Measurements from ENCODE around the gene IGFBP4. TPM values are rescaled to one million over a fixed set of nuclear protein-coding genes. Genes with fewer than 3 reads are reported as not detected.
A peak's percentile ranks its signal among the peaks of the same experiment; 100 is the strongest.

Gene IGFBP4
- total RNA-seq, 2 experiments from 2014 or later = 3.4 to 5.9 TPM

- Mint-ChIP-seq H3K4me1 (peaks cover 28% of the 10 kb centered on the region), H3K4me3 (peak within 1 kb of the TSS; percentile 89), H3K27me3 (peaks cover 6% of the 10 kb centered on the region), H3K9me3 (ENCODE audit: low read depth) (no peaks in the 10 kb centered on the region), H3K36me3 (peaks cover 31% of the 10 kb centered on the region), H3K27ac (peak within 1 kb of the TSS; percentile 95)
- DNase-seq (peak; percentile 98), ATAC-seq (peak; percentile 98)
- CTCF ChIA-PET = interaction anchor here (0.6 to 8.7 kb wide), 24 partner anchors 8 to 1131 kb away, joined by 3 to 78 read pairs (median 8); partner anchors contain the start of genes CASC3 and IGFBP4
Observed at GRCh38 chr17:40417609-40418427, 25.4 kb upstream of the IGFBP4 start, which contains the start of gene TOP2A. TSS of gene TOP2A (minus strand) at chr17:40417896. CDS start at chr17:40417791, 105 bp downstream.

DNA sequence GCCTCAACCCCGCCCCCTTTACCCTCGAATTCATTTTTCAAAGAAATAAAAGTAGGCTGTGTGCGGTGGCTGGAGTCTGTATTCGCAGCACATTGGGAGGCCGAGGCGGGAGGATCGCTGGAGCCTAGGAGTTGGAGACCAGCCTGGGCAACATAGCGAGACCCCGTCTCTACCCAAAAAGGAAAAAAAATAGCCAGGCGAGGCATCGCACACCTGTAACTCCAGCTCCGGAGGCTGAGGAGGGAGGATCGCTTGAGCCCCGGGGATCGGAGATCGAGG, 24.9 kb upstream of the IGFBP4 start:
- DNase-seq (no peak), ATAC-seq (no peak)
- peaks cover 8% of the 10 kb centered on the region for H3K27me3 Mint-ChIP-seq
- H3K27ac Mint-ChIP-seq = peak overlapping the region; percentile 95
- CTCF ChIA-PET = interaction anchor here (0.7 to 8.7 kb wide), 18 partner anchors 8 to 1130 kb away, joined by 3 to 78 read pairs (median 9); partner anchors contain the start of genes CASC3 and IGFBP4
- H3K4me3 Mint-ChIP-seq = peak overlapping the region; percentile 89
- H3K9me3 Mint-ChIP-seq (ENCODE audit: low read depth) = no peaks in the 10 kb centered on the region
- H3K4me1 Mint-ChIP-seq = peaks cover 26% of the 10 kb centered on the region
- H3K36me3 Mint-ChIP-seq = peaks cover 27% of the 10 kb centered on the region

- ATAC-seq = no peak
- peak overlapping the region; percentile 49 for H3K27ac Mint-ChIP-seq
- CTCF ChIA-PET = interaction anchor here (0.9 to 7.7 kb wide), 5 partner anchors 18 to 140 kb away, joined by 3 to 62 read pairs (median 3); partner anchors contain the start of gene IGFBP4
- no peak for DNase-seq
- H3K27me3 Mint-ChIP-seq = peaks cover 8% of the 10 kb centered on the region
- H3K4me1 Mint-ChIP-seq = peaks cover 24% of the 10 kb centered on the region
- no peaks in the 10 kb centered on the region for H3K9me3 Mint-ChIP-seq (ENCODE audit: low read depth)
- no peak overlapping the region for H3K4me3 Mint-ChIP-seq
- peaks cover 21% of the 10 kb centered on the region for H3K36me3 Mint-ChIP-seq
Observed at GRCh38 chr17:40419559-40420331, 23.5 kb upstream of the IGFBP4 start.

- ATAC-seq = no peak
- Mint-ChIP-seq H3K36me3 (peaks cover 1% of the 10 kb centered on the region), H3K4me1 (peaks cover 40% of the 10 kb centered on the region), H3K27me3 (peaks cover 13% of the 10 kb centered on the region), H3K9me3 (ENCODE audit: low read depth) (no peaks in the 10 kb centered on the region), H3K4me3 (no peak overlapping the region), H3K27ac (no peak overlapping the region)
- CTCF ChIA-PET = interaction anchor here (1.2 to 2.8 kb wide), 4 partner anchors 8 to 137 kb away, joined by 3 to 8 read pairs (median 4); no protein-coding TSS in a partner anchor
- DNase-seq = no peak
Observed at GRCh38 chr17:40422990-40423633, 20.1 kb upstream of the IGFBP4 start.

DNA sequence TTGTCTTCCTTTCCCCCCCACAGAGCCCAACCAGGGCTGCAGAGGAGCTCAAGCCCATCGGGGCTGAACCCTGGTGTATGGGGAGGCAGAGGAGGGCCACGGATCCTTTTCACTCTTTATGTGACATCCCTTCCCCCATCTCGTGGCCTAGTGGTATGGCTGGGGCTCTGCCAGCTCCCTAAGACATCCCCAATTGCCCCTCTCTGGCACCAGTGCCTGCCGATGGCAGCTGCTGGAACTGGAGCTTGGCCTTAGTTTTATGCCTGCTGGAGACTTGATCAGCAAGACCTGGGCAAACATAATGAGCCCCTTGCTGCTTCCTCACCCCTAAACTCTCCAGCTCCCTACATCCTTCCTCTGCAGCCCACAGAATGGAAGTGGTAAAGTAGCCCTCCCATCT, 17.5 kb upstream of the IGFBP4 start:
- H3K4me3 Mint-ChIP-seq = no peak overlapping the region
- H3K27me3 Mint-ChIP-seq = peaks cover 27% of the 10 kb centered on the region
- H3K4me1 Mint-ChIP-seq = peaks cover 32% of the 10 kb centered on the region
- H3K27ac Mint-ChIP-seq = peak overlapping the region; percentile 1
- peaks cover 2% of the 10 kb centered on the region for H3K36me3 Mint-ChIP-seq
- ATAC-seq (peak; percentile 20), DNase-seq (no peak)
- no peaks in the 10 kb centered on the region for H3K9me3 Mint-ChIP-seq (ENCODE audit: low read depth)
- CTCF ChIA-PET = interaction anchor here (1.1 to 5.1 kb wide), 9 partner anchors 11 to 135 kb away, joined by 3 to 68 read pairs (median 4); partner anchors contain the start of genes IGFBP4 and TOP2A

GRCh38 chr17:40427002-40427491, 16.2 kb upstream of the IGFBP4 start:
- H3K36me3 Mint-ChIP-seq = peaks cover 2% of the 10 kb centered on the region
- H3K27ac Mint-ChIP-seq = peak overlapping the region; percentile 41
- ATAC-seq (peak; percentile 89), DNase-seq (peak; percentile 67)
- no peak overlapping the region for H3K4me3 Mint-ChIP-seq
- CTCF ChIA-PET = interaction anchor here (0.7 to 5.1 kb wide), 20 partner anchors 10 to 144 kb away, joined by 3 to 68 read pairs (median 4); partner anchors contain the start of genes IGFBP4 and TOP2A
- peaks cover 32% of the 10 kb centered on the region for H3K4me1 Mint-ChIP-seq
- no peaks in the 10 kb centered on the region for H3K9me3 Mint-ChIP-seq (ENCODE audit: low read depth)
- peaks cover 32% of the 10 kb centered on the region for H3K27me3 Mint-ChIP-seq

GRCh38 chr17:40430272-40431230, 12.7 kb upstream of the IGFBP4 start:
- CTCF ChIA-PET = interaction anchor here (0.9 to 1.9 kb wide), 4 partner anchors 10 to 130 kb away, joined by 3 to 5 read pairs (median 4); no protein-coding TSS in a partner anchor
- no peak overlapping the region for H3K4me3 Mint-ChIP-seq
- ATAC-seq (no peak), DNase-seq (peak; percentile 18)
- peaks cover 26% of the 10 kb centered on the region for H3K4me1 Mint-ChIP-seq
- H3K27ac Mint-ChIP-seq = no peak overlapping the region
- peaks cover 2% of the 10 kb centered on the region for H3K36me3 Mint-ChIP-seq
- H3K9me3 Mint-ChIP-seq (ENCODE audit: low read depth) = no peaks in the 10 kb centered on the region
- peaks cover 33% of the 10 kb centered on the region for H3K27me3 Mint-ChIP-seq

DNA sequence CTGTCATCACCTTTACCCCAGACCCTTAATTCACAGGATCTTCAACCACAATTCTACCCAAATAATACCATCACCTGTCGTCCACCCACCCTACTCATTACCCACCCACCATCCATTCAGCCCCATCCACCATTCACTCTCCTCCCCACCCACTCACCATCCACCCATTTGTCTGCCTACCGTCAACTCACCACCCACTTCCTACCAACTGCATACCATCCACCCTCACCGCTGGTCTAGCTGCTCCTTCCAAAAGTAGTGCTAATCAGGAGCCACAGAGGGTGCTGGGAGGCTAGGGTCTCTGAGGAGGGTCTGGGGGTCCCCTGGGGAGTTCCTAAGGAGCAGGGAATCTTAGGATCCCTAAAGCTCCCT, 12.0 kb upstream of the IGFBP4 start:
- ATAC-seq (no peak), DNase-seq (peak; percentile 18)
- Mint-ChIP-seq H3K36me3 (peaks cover 2% of the 10 kb centered on the region), H3K27ac (no peak overlapping the region), H3K4me3 (no peak overlapping the region), H3K27me3 (peaks cover 33% of the 10 kb centered on the region), H3K9me3 (ENCODE audit: low read depth) (no peaks in the 10 kb centered on the region), H3K4me1 (peaks cover 20% of the 10 kb centered on the region)
- CTCF ChIA-PET = interaction anchor here (0.9 to 1.9 kb wide), 4 partner anchors 9 to 129 kb away, joined by 3 to 5 read pairs (median 4); no protein-coding TSS in a partner anchor

GRCh38 chr17:40432864-40433528, 10.3 kb upstream of the IGFBP4 start:
- no peaks in the 10 kb centered on the region for H3K9me3 Mint-ChIP-seq (ENCODE audit: low read depth)
- CTCF ChIA-PET = interaction anchor here (0.7 to 1.6 kb wide), 4 partner anchors 14 to 100 kb away, joined by 3 to 5 read pairs (median 4); partner anchors contain the start of gene TOP2A
- no peak overlapping the region for H3K4me3 Mint-ChIP-seq
- DNase-seq = peak; percentile 26
- H3K4me1 Mint-ChIP-seq = peaks cover 12% of the 10 kb centered on the region
- peaks cover 2% of the 10 kb centered on the region for H3K36me3 Mint-ChIP-seq
- no peak overlapping the region for H3K27ac Mint-ChIP-seq
- no peak for ATAC-seq
- peaks cover 33% of the 10 kb centered on the region for H3K27me3 Mint-ChIP-seq

DNA sequence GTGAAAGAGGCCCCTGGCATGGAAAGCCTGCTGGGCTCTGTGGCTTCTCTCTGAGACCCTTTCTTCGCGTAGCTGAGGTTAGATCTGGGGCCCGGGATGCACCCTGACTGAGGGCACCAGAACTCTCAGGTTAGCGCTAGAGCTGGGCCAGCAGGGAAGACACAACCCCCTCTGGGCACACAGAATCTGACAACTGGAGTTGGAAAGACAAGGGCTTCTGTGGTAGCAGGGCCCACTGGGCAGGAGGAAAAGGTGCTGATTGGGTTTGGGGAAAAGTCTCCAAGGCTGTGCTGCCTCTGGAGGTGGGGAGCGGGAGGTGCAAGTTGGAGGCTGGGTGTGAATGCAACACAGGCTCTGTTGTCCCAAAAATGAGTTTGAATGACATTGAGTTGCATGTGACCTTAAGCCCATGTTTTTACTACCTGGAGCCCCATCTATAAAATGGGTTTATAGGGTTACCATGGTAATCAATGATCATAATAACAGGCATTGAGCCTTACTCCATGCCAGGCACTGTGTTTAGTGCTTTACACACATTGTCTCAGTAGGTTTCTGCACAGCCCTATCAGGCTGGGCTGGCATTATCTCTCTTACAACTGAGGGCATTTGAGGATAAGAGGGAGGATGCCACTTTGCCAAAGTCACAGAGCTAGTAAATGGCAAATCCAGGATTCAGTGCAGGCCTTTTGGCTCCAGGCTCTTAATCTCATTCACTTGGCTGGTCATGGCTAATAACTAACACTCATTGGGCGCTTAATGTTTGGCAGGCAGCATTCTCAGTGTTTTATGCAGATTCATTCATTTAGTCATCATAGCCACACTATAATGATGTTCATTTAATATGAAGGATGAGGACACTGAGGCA, 9.5 kb upstream of the IGFBP4 start:
- Mint-ChIP-seq H3K9me3 (ENCODE audit: low read depth) (no peaks in the 10 kb centered on the region), H3K27ac (no peak overlapping the region), H3K36me3 (no peaks in the 10 kb centered on the region), H3K4me3 (no peak overlapping the region), H3K4me1 (peaks cover 12% of the 10 kb centered on the region), H3K27me3 (peaks cover 31% of the 10 kb centered on the region)
- DNase-seq (no peak), ATAC-seq (peak; percentile 69)
- CTCF ChIA-PET = interaction anchor here (0.7 to 1.6 kb wide), 3 partner anchors 13 to 99 kb away, joined by 3 to 5 read pairs (median 3); no protein-coding TSS in a partner anchor

DNA sequence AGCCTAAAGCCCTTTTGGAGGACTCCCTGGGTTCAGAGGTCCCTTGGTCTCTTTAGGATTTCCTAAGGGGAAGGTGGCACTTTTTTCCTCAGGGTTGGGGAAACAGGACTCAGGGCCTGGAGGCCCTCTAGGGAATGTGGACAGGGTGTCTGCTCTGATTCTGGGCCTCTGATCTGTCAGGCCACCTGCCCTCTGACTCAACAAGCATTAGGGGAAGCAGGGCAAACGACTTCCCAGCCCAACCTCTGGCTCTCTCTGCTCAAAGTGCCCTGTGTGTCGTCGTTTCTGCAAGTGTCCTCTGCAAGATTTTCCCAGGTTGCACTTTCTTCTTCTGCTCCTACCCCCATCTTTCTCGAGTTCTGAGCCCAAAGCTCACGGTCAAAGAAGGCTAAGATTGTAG, 6.6 kb upstream of the IGFBP4 start:
- Mint-ChIP-seq H3K36me3 (no peaks in the 10 kb centered on the region), H3K27ac (no peak overlapping the region), H3K4me3 (no peak overlapping the region), H3K27me3 (peaks cover 24% of the 10 kb centered on the region), H3K4me1 (peaks cover 16% of the 10 kb centered on the region), H3K9me3 (ENCODE audit: low read depth) (no peaks in the 10 kb centered on the region)
- CTCF ChIA-PET = interaction anchor here (1.0 to 9.1 kb wide), 4 partner anchors 10 to 124 kb away, joined by 3 to 115 read pairs (median 6); partner anchors contain the start of gene GJD3
- DNase-seq (no peak), ATAC-seq (no peak)

Measured in activated CD8-positive, alpha-beta memory T cell treated with anti-CD3 and anti-CD28 coated beads, Interleukin-2, amount 10 ng/mL, durations not matched to agents 7 days and 5 days (primary cell).